HepG2 (cell line): ENCODE results near the gene INHBC. TPM values are rescaled to one million over a fixed set of nuclear protein-coding genes. Genes with fewer than 3 reads are reported as not detected.
A peak's percentile ranks its signal among the peaks of the same experiment; 100 is the strongest.

ENCODE experiments used
- AGO1 ChIP-seq: fragments of 200-400 bp; formaldehyde crosslinking; IDR thresholded peaks from 2 replicates; pipeline ENCODE4 v1.6.1; 2017; ENCODE audit warnings: mild to moderate bottlenecking, low read depth, low read length, moderate library complexity; ENCODE audit not compliant: poor library complexity, severe bottlenecking
- ATM ChIP-seq: fragments of 450-650 bp; IDR thresholded peaks from 2 replicates; pipeline ENCODE4 v1.7.1; 2017; ENCODE audit warnings: mild to moderate bottlenecking, borderline replicate concordance
- HIVEP1 ChIP-seq: sonication (generic); formaldehyde crosslinking; IDR thresholded peaks from 2 replicates; pipeline ENCODE4 v1.4.0; 2020; ENCODE audit warnings: mild to moderate bottlenecking, missing genetic modification reagents
- IRX3 ChIP-seq: sonication (generic); formaldehyde crosslinking; IDR thresholded peaks from 2 replicates; pipeline ENCODE4 v1.8.1; 2023; ENCODE audit warnings: mild to moderate bottlenecking, low read depth, missing genetic modification reagents, borderline replicate concordance
- MLXIP ChIP-seq: sonication (generic); formaldehyde crosslinking; IDR thresholded peaks from 2 replicates; pipeline ENCODE4 v1.9.0; 2021; ENCODE audit warnings: missing genetic modification reagents, borderline replicate concordance
- MTA3 ChIP-seq: sonication (generic); formaldehyde crosslinking; IDR thresholded peaks from 2 replicates; pipeline ENCODE4 v1.4.0; 2020; ENCODE audit warnings: missing genetic modification reagents
- NAIF1 ChIP-seq: sonication (generic); formaldehyde crosslinking; IDR thresholded peaks from 2 replicates; pipeline ENCODE4 v1.5.0; 2020; ENCODE audit warnings: mild to moderate bottlenecking, missing genetic modification reagents, borderline replicate concordance
- NFRKB ChIP-seq: fragments of 450-650 bp; IDR thresholded peaks from 2 replicates; pipeline ENCODE4 v1.6.1; 2017
- POGZ ChIP-seq: sonication (generic); formaldehyde crosslinking; IDR thresholded peaks from 2 replicates; pipeline ENCODE4 v1.4.0; 2020; ENCODE audit warnings: mild to moderate bottlenecking, missing genetic modification reagents
- SMAD9 ChIP-seq: sonication (generic); formaldehyde crosslinking; IDR thresholded peaks from 2 replicates; pipeline ENCODE4 v1.5.1; 2020; ENCODE audit warnings: mild to moderate bottlenecking, missing genetic modification reagents
- TOPORS ChIP-seq: sonication (generic); formaldehyde crosslinking; IDR thresholded peaks from 2 replicates; pipeline ENCODE4 v1.8.0; 2023; ENCODE audit warnings: mild to moderate bottlenecking, missing genetic modification reagents
- XBP1 ChIP-seq: sonication (generic); formaldehyde crosslinking; IDR thresholded peaks from 2 replicates; pipeline ENCODE4 v1.5.0; 2020; ENCODE audit warnings: missing genetic modification reagents
- ZC3H13 ChIP-seq: sonication (generic); formaldehyde crosslinking; IDR thresholded peaks from 2 replicates; pipeline ENCODE4 v1.8.1; 2023; ENCODE audit warnings: mild to moderate bottlenecking, missing genetic modification reagents, moderate library complexity
- ZNF207 ChIP-seq: fragments of 450-650 bp; IDR thresholded peaks from 2 replicates; pipeline ENCODE4 v1.6.1; 2016; ENCODE audit warnings: antibody characterized with exemption, borderline replicate concordance
- ZNF24 ChIP-seq: fragments of 450-650 bp; IDR thresholded peaks from 2 replicates; pipeline ENCODE4 v1.6.1; 2017; ENCODE audit warnings: antibody characterized with exemption, mild to moderate bottlenecking
- ZNF317 ChIP-seq: sonication (generic); formaldehyde crosslinking; IDR thresholded peaks from 2 replicates; pipeline ENCODE4 v1.5.0; 2020; ENCODE audit warnings: mild to moderate bottlenecking, missing genetic modification reagents
- polyA plus RNA-seq, 8 experiments: library from polyadenylated mRNA; depleted of rRNA in 3 of 8; stranded (reverse) in 7 of 8; unstranded in 1 of 8; fragments of >200 nt; fragmentation: Illumina TruSeq in 4 of 8; extraction: Trizol in 4 of 8; gene quantifications; 2 replicates each; pipeline versions ENCODE4 v1.2.1 to v1.2.3, GENCODE V29; 2011 to 2016; ENCODE audit warnings: low read depth in 4 of 8, missing spikeins in 1 of 8, mixed read lengths in 1 of 8; ENCODE audit not compliant: insufficient read depth in 1 of 8
- total RNA-seq, 5 experiments: library from RNA; depleted of rRNA; stranded (reverse); fragments of >200 nt; fragmentation: Illumina TruSeq; extraction: Trizol; gene quantifications; 2 replicates each; pipeline ENCODE4 v1.2.3, GENCODE V29; 2016; ENCODE audit warnings: low read depth in 1 of 5
- TF ChIP-seq, protein P1 (sequence below): sonication (generic); formaldehyde crosslinking; IDR thresholded peaks from 2 replicates; pipeline ENCODE4 v1.4.0; 2020; ENCODE audit warnings: missing genetic modification reagents, borderline replicate concordance
- TF ChIP-seq, protein P2 (sequence below): sonication (generic); formaldehyde crosslinking; IDR thresholded peaks from 2 replicates; pipeline ENCODE4 v1.4.0; 2020; ENCODE audit warnings: missing genetic modification reagents, borderline replicate concordance

INHBC gene
- total and polyA plus RNA-seq, 2 of the 13 experiments (the other 11 are each of a cell fraction or from before 2014, with no cell fraction given), result 1.8 to 13.8 TPM

- TF ChIP-seq MLXIP (CRISPR knock-in tag), result peak; percentile 51; the same call in 1 of the 2 replicates
- TF ChIP-seq ZNF317, result no peak
- no peak for TF ChIP-seq NFRKB
- no peak for TF ChIP-seq ZNF207
- TF ChIP-seq IRX3 (CRISPR knock-in tag), result 0 out of 2 replicates have a peak, but pooled peaks have one; percentile 21
- TF ChIP-seq MTA3 (CRISPR knock-in tag), result no peak
- TF ChIP-seq ZNF24, result no peak
- 0 out of 2 replicates have a peak, but pooled peaks have one; percentile 61 for TF ChIP-seq ZC3H13 (CRISPR knock-in tag)
- no peak for TF ChIP-seq ATM
- TF ChIP-seq XBP1 (CRISPR knock-in tag), result no peak
- TF ChIP-seq, protein P1, sequence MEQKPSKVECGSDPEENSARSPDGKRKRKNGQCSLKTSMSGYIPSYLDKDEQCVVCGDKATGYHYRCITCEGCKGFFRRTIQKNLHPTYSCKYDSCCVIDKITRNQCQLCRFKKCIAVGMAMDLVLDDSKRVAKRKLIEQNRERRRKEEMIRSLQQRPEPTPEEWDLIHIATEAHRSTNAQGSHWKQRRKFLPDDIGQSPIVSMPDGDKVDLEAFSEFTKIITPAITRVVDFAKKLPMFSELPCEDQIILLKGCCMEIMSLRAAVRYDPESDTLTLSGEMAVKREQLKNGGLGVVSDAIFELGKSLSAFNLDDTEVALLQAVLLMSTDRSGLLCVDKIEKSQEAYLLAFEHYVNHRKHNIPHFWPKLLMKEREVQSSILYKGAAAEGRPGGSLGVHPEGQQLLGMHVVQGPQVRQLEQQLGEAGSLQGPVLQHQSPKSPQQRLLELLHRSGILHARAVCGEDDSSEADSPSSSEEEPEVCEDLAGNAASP, result peak; percentile 79; the same call in 1 of the 2 replicates
- TF ChIP-seq, protein P2, sequence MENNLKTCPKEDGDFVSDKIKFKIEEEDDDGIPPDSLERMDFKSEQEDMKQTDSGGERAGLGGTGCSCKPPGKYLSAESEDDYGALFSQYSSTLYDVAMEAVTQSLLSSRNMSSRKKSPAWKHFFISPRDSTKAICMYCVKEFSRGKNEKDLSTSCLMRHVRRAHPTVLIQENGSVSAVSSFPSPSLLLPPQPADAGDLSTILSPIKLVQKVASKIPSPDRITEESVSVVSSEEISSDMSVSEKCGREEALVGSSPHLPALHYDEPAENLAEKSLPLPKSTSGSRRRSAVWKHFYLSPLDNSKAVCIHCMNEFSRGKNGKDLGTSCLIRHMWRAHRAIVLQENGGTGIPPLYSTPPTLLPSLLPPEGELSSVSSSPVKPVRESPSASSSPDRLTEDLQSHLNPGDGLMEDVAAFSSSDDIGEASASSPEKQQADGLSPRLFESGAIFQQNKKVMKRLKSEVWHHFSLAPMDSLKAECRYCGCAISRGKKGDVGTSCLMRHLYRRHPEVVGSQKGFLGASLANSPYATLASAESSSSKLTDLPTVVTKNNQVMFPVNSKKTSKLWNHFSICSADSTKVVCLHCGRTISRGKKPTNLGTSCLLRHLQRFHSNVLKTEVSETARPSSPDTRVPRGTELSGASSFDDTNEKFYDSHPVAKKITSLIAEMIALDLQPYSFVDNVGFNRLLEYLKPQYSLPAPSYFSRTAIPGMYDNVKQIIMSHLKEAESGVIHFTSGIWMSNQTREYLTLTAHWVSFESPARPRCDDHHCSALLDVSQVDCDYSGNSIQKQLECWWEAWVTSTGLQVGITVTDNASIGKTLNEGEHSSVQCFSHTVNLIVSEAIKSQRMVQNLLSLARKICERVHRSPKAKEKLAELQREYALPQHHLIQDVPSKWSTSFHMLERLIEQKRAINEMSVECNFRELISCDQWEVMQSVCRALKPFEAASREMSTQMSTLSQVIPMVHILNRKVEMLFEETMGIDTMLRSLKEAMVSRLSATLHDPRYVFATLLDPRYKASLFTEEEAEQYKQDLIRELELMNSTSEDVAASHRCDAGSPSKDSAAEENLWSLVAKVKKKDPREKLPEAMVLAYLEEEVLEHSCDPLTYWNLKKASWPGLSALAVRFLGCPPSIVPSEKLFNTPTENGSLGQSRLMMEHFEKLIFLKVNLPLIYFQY (CRISPR knock-in tag), result peak; percentile 84; the same call in 1 of the 2 replicates
- no peak for TF ChIP-seq NAIF1 (CRISPR knock-in tag)
- peak; percentile 99 for TF ChIP-seq HIVEP1 (CRISPR knock-in tag)
- no peak for TF ChIP-seq SMAD9 (CRISPR knock-in tag)
- TF ChIP-seq TOPORS (CRISPR knock-in tag), result peak; percentile 84
- TF ChIP-seq POGZ (CRISPR knock-in tag), result peak; percentile 79
- no peak for TF ChIP-seq AGO1
Measured at GRCh38 chr12:57454566-57455373, 20.2 kb downstream of the INHBC start, which contains the start of gene INHBE (continued).
